NK-92 (cell line): Measurements from ENCODE around the gene INHBC.
A peak's percentile ranks its signal among the peaks of the same experiment; 100 is the strongest.

ENCODE experiments used
- DNase-seq: peaks from one replicate; lab custom pipeline; 2025; ENCODE audit not compliant: unreplicated experiment; lab: John Stamatoyannopoulos, UW

The INHBC gene

GRCh38 chr12:57452937-57453509, 18.4 kb downstream of the INHBC start:
- no peak for DNase-seq

- no peak for DNase-seq
These were observed 19.6 kb downstream of the INHBC start for GRCh38 chr12:57454213-57454565.

GRCh38 chr12:57454566-57455373, 20.2 kb downstream of the INHBC start, which contains the start of gene INHBE:
INHBE (plus strand) TSS chr12:57455307; CDS start chr12:57455537, 230 bp downstream.
- no peak for DNase-seq

- DNase-seq, result no peak
These were observed 21.0 kb downstream of the INHBC start for GRCh38 chr12:57455374-57456144.

GRCh38 chr12:57456145-57456700, 21.6 kb downstream of the INHBC start:
- DNase-seq, result no peak

GRCh38 chr12:57456737-57457490, 22.3 kb downstream of the INHBC start:
- DNase-seq, result no peak

GRCh38 chr12:57458665-57459054, 24.1 kb downstream of the INHBC start:
- DNase-seq, result no peak

- peak; percentile 62 for DNase-seq
These were observed 24.6 kb downstream of the INHBC start for GRCh38 chr12:57459055-57459749.

- DNase-seq, result no peak
These were observed 25.3 kb downstream of the INHBC start, which contains the start of gene GLI1 for GRCh38 chr12:57459750-57460467. GLI1 (plus strand) TSS chr12:57459785; CDS start chr12:57463692, 3,907 bp downstream.

- DNase-seq, result no peak
These were observed 25.8 kb downstream of the INHBC start for GRCh38 chr12:57460468-57460784.

GRCh38 chr12:57460841-57461275, 26.3 kb downstream of the INHBC start:
- no peak for DNase-seq

GRCh38 chr12:57461276-57461916, 26.8 kb downstream of the INHBC start:
- no peak for DNase-seq

- DNase-seq, result no peak
These were observed 27.3 kb downstream of the INHBC start for GRCh38 chr12:57461917-57462250.

- DNase-seq, result peak; percentile 12
These were observed 27.8 kb downstream of the INHBC start for GRCh38 chr12:57462251-57462911.

- no peak for DNase-seq
These were observed 28.3 kb downstream of the INHBC start for GRCh38 chr12:57462912-57463253.

GRCh38 chr12:57464569-57464968, 30.0 kb downstream of the INHBC start:
- DNase-seq, result no peak

GRCh38 chr12:57465030-57465746, 30.6 kb downstream of the INHBC start:
- DNase-seq, result no peak
